A673 (cell line): ENCODE results near the gene UMODL1. TPM values are rescaled to one million over a fixed set of nuclear protein-coding genes. Genes with fewer than 3 reads are reported as not detected.

Experiments
- BruUV-seq: library from RNA; stranded (reverse); fragments of 400-500 nt; replicated peaks from 2 replicates; lab custom pipeline; 2021; lab: Mats Ljungman, UMichigan
- CTCF ChIA-PET: fragments of 300-600 bp; sonication (Branson Sonifier 250); formaldehyde crosslinking; loops from one replicate; lab custom pipeline; 2022; ENCODE audit warnings: antibody characterized with exemption; lab: Charles Lee
- POLR2A ChIA-PET: fragments of 300-600 bp; sonication (Branson Sonifier 250); formaldehyde crosslinking; loops from one replicate; lab custom pipeline; 2022; ENCODE audit warnings: antibody characterized with exemption; ENCODE audit not compliant: low non-redundant PET; lab: Charles Lee
- DNase-seq: peaks from one replicate; pipeline ENCODE4 v3.0.0-alpha.2; 2015; ENCODE audit warnings: low spot score
- H3K27ac ChIP-seq: fragments of 200-600 bp; sonication (generic); 2 replicates; pipeline ENCODE4 v1.5.1; 2016; ENCODE audit warnings: mixed run types, low read depth, mild to moderate bottlenecking, mixed read lengths, antibody characterized with exemption, low read length; ENCODE audit not compliant: poor library complexity, severe bottlenecking
- H3K27me3 ChIP-seq: fragments of 200-600 bp; sonication (generic); replicated peaks from 2 replicates; pipeline ENCODE4 v1.6.1; 2017; ENCODE audit warnings: mixed run types, low read depth, mild to moderate bottlenecking, mixed read lengths, antibody characterized with exemption, low read length; ENCODE audit not compliant: insufficient read depth, poor library complexity
- H3K36me3 ChIP-seq: fragments of 200-600 bp; sonication (generic); 2 replicates; pipeline ENCODE4 v1.6.1; 2016; ENCODE audit warnings: mixed run types, mild to moderate bottlenecking, mixed read lengths, antibody characterized with exemption, low read length; ENCODE audit not compliant: insufficient read depth, poor library complexity, severe bottlenecking
- H3K4me1 ChIP-seq: fragments of 200-600 bp; sonication (generic); 2 replicates; pipeline ENCODE4 v1.6.1; 2017; ENCODE audit warnings: mixed run types, mild to moderate bottlenecking, mixed read lengths, antibody characterized with exemption, low read length; ENCODE audit not compliant: insufficient read depth, poor library complexity, severe bottlenecking
- H3K4me3 ChIP-seq: fragments of 200-600 bp; sonication (generic); 2 replicates; pipeline ENCODE4 v1.5.1; 2016; ENCODE audit warnings: low read depth, mixed run types, mild to moderate bottlenecking, mixed read lengths, low read length; ENCODE audit not compliant: poor library complexity, severe bottlenecking
- H3K9me3 ChIP-seq: fragments of 200-600 bp; sonication (generic); 2 replicates; pipeline ENCODE4 v1.6.1; 2016; ENCODE audit warnings: mixed run types, low read depth, mild to moderate bottlenecking, mixed read lengths, antibody characterized with exemption, low read length; ENCODE audit not compliant: poor library complexity, severe bottlenecking
- CTCF ChIP-seq: fragments of 300-800, 200-600 bp; sonication (generic); conservative IDR thresholded peaks from 2 replicates; pipeline ENCODE4 v1.5.1; 2017; ENCODE audit warnings: low read depth, mild to moderate bottlenecking, antibody characterized with exemption, low read length, moderate library complexity, mixed read lengths
- EZH2 ChIP-seq: fragments of 200-600 bp; sonication (generic); IDR thresholded peaks from 2 replicates; pipeline ENCODE4 v1.6.1; 2017; ENCODE audit warnings: borderline replicate concordance, low read depth, mild to moderate bottlenecking, mixed read lengths, antibody characterized with exemption, low read length; ENCODE audit not compliant: poor library complexity, severe bottlenecking
- intact Hi-C: fragments of 100-400 bp; cut with micrococcal nuclease; formaldehyde crosslinking; loops from one replicate; pipeline ENCODE4 v1.10.0; 2022; ENCODE audit not compliant: unreplicated experiment
- total RNA-seq: library from RNA; stranded (reverse); gene quantifications from 2 replicates; pipeline ENCODE4 v1.2.3, GENCODE V29; 2021

Gene UMODL1
- total RNA-seq, 1 experiment from 2014 or later: not detected

GRCh38 chr21:42188663-42189062 lies 117.5 kb downstream of the UMODL1 start:
- H3K27me3 ChIP-seq: no peaks in the 10 kb centered on the region
- no TSS peak for BruUV-seq
- no peak overlapping the region for H3K27ac ChIP-seq
- no peaks in the 10 kb centered on the region for H3K4me1 ChIP-seq
- no peaks in the 10 kb centered on the region for H3K36me3 ChIP-seq
- H3K9me3 ChIP-seq: no peaks in the 10 kb centered on the region
- intact Hi-C loops: no loop called here
- TF ChIP-seq CTCF: no peak
- no peak for TF ChIP-seq EZH2
- H3K4me3 ChIP-seq: no peak overlapping the region
- CTCF ChIA-PET: no interaction called here
- no peak for DNase-seq
- POLR2A ChIA-PET: no interaction called here

DNA sequence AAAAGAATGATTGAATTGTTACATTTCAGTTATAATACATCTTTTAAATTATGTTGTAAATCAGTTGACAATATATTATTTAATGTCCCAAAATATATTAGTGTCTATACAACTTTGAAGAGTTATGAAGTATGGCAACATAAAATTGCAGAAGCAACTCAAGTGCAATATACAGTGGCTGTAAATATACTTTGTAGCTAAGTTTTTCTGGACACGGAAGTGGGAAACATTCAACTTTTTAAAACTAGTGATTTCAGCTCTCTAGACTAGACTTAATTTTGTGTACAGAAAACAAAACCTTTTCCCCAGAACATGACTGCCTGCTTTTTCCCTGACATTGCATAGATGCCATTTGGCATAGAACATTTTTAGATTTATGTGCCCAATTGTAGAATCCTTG lies 118.3 kb downstream of the UMODL1 start:
- ChIA-PET POLR2A (no interaction called here), CTCF (no interaction called here)
- Histone ChIP-seq H3K4me3 (no peak overlapping the region), H3K4me1 (no peaks in the 10 kb centered on the region), H3K9me3 (no peaks in the 10 kb centered on the region), H3K27ac (no peak overlapping the region), H3K27me3 (no peaks in the 10 kb centered on the region), H3K36me3 (no peaks in the 10 kb centered on the region)
- intact Hi-C loops: no loop called here
- no TSS peak for BruUV-seq
- TF ChIP-seq CTCF (no peak), EZH2 (no peak)
- no peak for DNase-seq

GRCh38 chr21:42189860-42190485 lies 118.9 kb downstream of the UMODL1 start:
- no TSS peak for BruUV-seq
- no peaks in the 10 kb centered on the region for H3K36me3 ChIP-seq
- TF ChIP-seq CTCF: no peak
- no peak for TF ChIP-seq EZH2
- H3K4me1 ChIP-seq: no peaks in the 10 kb centered on the region
- ChIA-PET CTCF (no interaction called here), POLR2A (no interaction called here)
- no peaks in the 10 kb centered on the region for H3K9me3 ChIP-seq
- H3K27me3 ChIP-seq: no peaks in the 10 kb centered on the region
- no peak overlapping the region for H3K27ac ChIP-seq
- H3K4me3 ChIP-seq: no peak overlapping the region
- DNase-seq: no peak
- intact Hi-C loops: no loop called here
